ENCODE measurements around the gene ZNF419.
A peak's percentile ranks its signal among the peaks of the same experiment; 100 is the strongest.
"Not testable (repeated sequence)": the region's sequence is repeated elsewhere in the genome, so short reads cannot be mapped to it uniquely, and the experiment has no call there.

Gene ZNF419

GRCh38 chr19:57466489-57466888, 21.1 kb upstream of the ZNF419 start:
- no peak for DNase-seq (ENCODE audit: low read depth)
- no peak overlapping the region for H3K4me3 ChIP-seq (ENCODE audit: low read depth, low read length)
- TF ChIP-seq CTCF (IDR thresholded peaks at IDR 0.05; ENCODE audit: control insufficient read depth, extremely low read depth, insufficient read depth): no peak

GRCh38 chr19:57473646-57474045, 13.9 kb upstream of the ZNF419 start:
- H3K4me3 ChIP-seq (ENCODE audit: low read depth, low read length): no peak overlapping the region
- no peak for TF ChIP-seq CTCF (IDR thresholded peaks at IDR 0.05; ENCODE audit: control insufficient read depth, extremely low read depth, insufficient read depth)
- DNase-seq (ENCODE audit: low read depth): no peak

DNA sequence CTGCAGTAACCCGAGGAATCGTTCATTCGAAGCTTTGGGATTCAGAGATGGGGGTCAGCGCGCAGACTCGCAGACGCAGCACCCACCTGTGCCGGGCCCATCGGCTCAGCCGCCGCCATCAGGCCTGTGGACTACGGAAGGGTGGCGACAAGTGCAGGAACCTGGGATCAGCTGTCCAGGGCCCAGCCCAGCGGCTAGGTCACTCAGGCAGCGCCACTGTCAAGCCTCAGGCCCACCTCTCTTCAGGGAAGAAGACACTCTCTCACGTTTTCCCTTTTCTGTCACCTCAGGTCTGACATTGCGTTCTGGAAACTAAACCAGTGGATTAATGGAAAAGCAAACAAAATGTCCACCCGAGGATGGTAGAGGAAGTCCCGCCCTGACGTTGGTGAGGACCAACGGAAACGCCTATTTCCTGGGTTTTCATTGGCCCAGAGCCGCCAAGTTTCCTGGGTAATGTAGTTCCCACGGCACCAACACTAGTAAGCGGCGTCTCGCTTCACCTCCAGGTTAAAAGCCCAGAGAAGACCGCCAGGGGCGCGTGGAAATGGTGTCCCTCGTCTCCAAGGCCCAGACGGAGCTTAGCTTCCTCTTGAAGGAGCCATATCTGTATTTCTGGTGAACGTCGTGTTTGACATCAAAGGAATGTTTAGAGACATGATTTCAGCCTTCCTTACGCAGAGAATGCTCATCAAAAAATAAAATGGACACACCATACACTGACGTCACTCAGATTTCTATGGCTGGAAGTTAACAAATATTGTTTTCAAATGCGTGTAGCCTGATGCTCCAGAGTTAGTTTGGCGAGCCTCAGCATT, 10.2 kb upstream of the ZNF419 start, which contains the start of gene ZNF772:
Gene ZNF772, minus strand, starts transcription at position 376 of the 818 bp plus-strand sequence. Its CDS starts 257 bp downstream, at position 119.
- peak within 1 kb of the TSS; percentile 87 for H3K4me3 ChIP-seq (ENCODE audit: low read depth, low read length)
- TF ChIP-seq CTCF (IDR thresholded peaks at IDR 0.05; ENCODE audit: control insufficient read depth, extremely low read depth, insufficient read depth): 0 out of 2 replicates have a peak, but pooled peaks have one; percentile 33
- peak; percentile 91 for DNase-seq (ENCODE audit: low read depth)

GRCh38 chr19:57488299-57488644, 722 bp downstream of the ZNF419 start:
- peak overlapping the region; percentile 81 for H3K4me3 ChIP-seq (ENCODE audit: low read depth, low read length)
- peak; percentile 25 for DNase-seq (ENCODE audit: low read depth)

DNA sequence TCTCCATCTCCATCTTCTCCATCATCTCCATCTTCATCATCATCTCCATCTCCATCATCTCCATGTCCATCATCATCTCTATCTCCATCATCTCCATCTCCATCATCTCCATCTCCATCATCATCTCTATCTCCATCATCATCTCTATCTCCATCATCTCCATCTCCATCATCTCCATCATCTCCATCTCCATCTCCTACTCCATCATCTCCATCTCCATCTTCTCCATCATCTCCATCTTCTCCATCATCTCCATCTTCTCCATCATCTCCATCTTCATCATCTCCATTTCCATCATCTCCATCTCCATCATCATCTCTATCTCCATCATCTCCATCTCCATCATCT, 11.8 kb downstream of the ZNF419 start:
- DNase-seq (ENCODE audit: low read depth); H3K4me3 ChIP-seq (ENCODE audit: low read depth, low read length): not testable (repeated sequence)

GRCh38 chr19:57499680-57500395, 12.3 kb downstream of the ZNF419 start, which contains the start of gene ZNF773:
ZNF773 (plus strand) TSS chr19:57499938; CDS start chr19:57500081, 143 bp downstream.
- peak within 1 kb of the TSS; percentile 75 for H3K4me3 ChIP-seq (ENCODE audit: low read depth, low read length)
- DNase-seq (ENCODE audit: low read depth): peak; percentile 91

GRCh38 chr19:57500400-57500799, 12.8 kb downstream of the ZNF419 start:
- not testable (repeated sequence) for DNase-seq (ENCODE audit: low read depth)
- peak overlapping the region; percentile 75 for H3K4me3 ChIP-seq (ENCODE audit: low read depth, low read length)

DNA sequence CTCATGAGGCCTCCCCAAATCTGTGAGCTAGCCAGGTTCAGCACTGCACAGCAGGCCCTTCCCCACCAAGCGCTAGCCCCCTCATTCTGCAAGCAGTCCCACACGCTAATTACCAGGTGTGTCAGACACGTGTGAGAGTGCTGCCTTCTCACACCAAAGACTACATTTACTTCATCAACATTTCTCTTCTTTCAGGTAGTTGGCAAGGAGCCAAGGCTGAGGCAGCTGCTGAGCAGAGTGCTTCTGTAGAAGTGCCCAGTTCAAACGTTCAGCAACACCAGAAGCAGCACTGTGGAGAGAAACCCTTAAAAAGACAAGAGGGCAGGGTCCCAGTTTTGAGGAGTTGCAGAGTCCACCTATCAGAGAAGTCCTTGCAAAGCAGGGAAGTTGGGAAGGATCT, 18.6 kb downstream of the ZNF419 start:
- no peak for TF ChIP-seq CTCF (IDR thresholded peaks at IDR 0.05; ENCODE audit: control insufficient read depth, extremely low read depth, insufficient read depth)

DNA sequence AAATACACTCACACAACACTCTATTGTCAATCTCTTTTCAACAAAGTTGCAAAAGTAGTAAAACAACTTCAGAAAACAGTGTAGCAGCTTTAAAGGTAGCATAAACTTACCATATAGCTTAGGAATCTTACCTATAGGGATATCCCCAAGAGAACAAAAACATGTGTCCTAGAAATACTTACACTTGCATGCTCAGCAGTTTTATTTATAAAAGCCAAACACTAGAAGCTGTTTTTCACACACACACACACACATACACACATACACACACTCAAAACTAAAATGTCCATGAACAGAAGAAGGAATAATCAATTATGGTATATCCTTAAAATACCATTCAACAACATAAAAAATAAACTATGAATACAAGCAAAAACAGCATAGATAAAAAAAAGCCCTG, 23.9 kb downstream of the ZNF419 start:
- no peak overlapping the region for H3K4me3 ChIP-seq (ENCODE audit: low read depth, low read length)
- DNase-seq (ENCODE audit: low read depth): no peak

More for the DNA sequence above, 18.6 kb downstream of the ZNF419 start:
- DNase-seq (ENCODE audit: low read depth): no peak
- no peak overlapping the region for H3K4me3 ChIP-seq (ENCODE audit: low read depth, low read length)

More for the DNA sequence above, 23.9 kb downstream of the ZNF419 start:
- TF ChIP-seq CTCF (IDR thresholded peaks at IDR 0.05; ENCODE audit: control insufficient read depth, extremely low read depth, insufficient read depth): no peak
